Activated CD8-positive, alpha-beta memory T cell treated with anti-CD3 and anti-CD28 coated beads, Interleukin-2, amount 50 U/mL, for 4 hours (primary cell): ENCODE measurements around the gene P4HB.

Source experiments
- DNase-seq: peaks from one replicate; pipeline ENCODE4 v3.0.0-alpha.2; 2020

Gene P4HB

GRCh38 chr17:81825841-81826466 lies 34.4 kb downstream of the P4HB start:
- no peak for DNase-seq

GRCh38 chr17:81824595-81824994 lies 35.7 kb downstream of the P4HB start:
- no peak for DNase-seq

- DNase-seq = no peak
Measured at GRCh38 chr17:81823820-81824550, 36.4 kb downstream of the P4HB start.

GRCh38 chr17:81822996-81823819 lies 37.1 kb downstream of the P4HB start:
- no peak for DNase-seq

GRCh38 chr17:81822312-81822637 lies 38.1 kb downstream of the P4HB start:
- no peak for DNase-seq

- DNase-seq = no peak
Measured at GRCh38 chr17:81821603-81822311, 38.6 kb downstream of the P4HB start.

GRCh38 chr17:81821147-81821546 lies 39.2 kb downstream of the P4HB start:
- DNase-seq = no peak

- no peak for DNase-seq
Measured at GRCh38 chr17:81819708-81820107, 40.6 kb downstream of the P4HB start.

GRCh38 chr17:81817758-81818147 lies 42.6 kb downstream of the P4HB start:
- DNase-seq = no peak

- no peak for DNase-seq
Measured at GRCh38 chr17:81815646-81815986, 44.7 kb downstream of the P4HB start.

- no peak for DNase-seq
Measured at GRCh38 chr17:81814748-81815645, 45.3 kb downstream of the P4HB start.

GRCh38 chr17:81813861-81814683 lies 46.3 kb downstream of the P4HB start:
- DNase-seq = no peak

GRCh38 chr17:81813371-81813684 lies 47.0 kb downstream of the P4HB start:
- no peak for DNase-seq

- DNase-seq = no peak
Measured at GRCh38 chr17:81812571-81813370, 47.6 kb downstream of the P4HB start.

GRCh38 chr17:81811705-81812570 lies 48.4 kb downstream of the P4HB start:
- no peak for DNase-seq

- no peak for DNase-seq
Measured at GRCh38 chr17:81810892-81811704, 49.2 kb downstream of the P4HB start.

- DNase-seq = no peak
Measured at GRCh38 chr17:81810476-81810875, 49.9 kb downstream of the P4HB start.

GRCh38 chr17:81809556-81809998 lies 50.8 kb downstream of the P4HB start:
- DNase-seq = no peak
